DOHH2 (cell line): Measurements from ENCODE around the gene GALR2.

ENCODE experiments used
- EZH2phosphoT487 ChIP-seq: fragments of 200-600 bp; sonication (generic); IDR thresholded peaks from 2 replicates; pipeline ENCODE4 v1.6.1; 2017; ENCODE audit warnings: borderline replicate concordance, mild to moderate bottlenecking, antibody characterized with exemption, low read length, moderate library complexity, mixed read lengths
- TF ChIP-seq, protein P1 (sequence below): fragments of 200-600 bp; sonication (generic); IDR thresholded peaks from one replicate; pipeline ENCODE4 v1.5.1; 2014; ENCODE audit warnings: antibody characterized with exemption, mild to moderate bottlenecking, low read depth, low read length; ENCODE audit not compliant: poor library complexity, severe bottlenecking

DNA sequence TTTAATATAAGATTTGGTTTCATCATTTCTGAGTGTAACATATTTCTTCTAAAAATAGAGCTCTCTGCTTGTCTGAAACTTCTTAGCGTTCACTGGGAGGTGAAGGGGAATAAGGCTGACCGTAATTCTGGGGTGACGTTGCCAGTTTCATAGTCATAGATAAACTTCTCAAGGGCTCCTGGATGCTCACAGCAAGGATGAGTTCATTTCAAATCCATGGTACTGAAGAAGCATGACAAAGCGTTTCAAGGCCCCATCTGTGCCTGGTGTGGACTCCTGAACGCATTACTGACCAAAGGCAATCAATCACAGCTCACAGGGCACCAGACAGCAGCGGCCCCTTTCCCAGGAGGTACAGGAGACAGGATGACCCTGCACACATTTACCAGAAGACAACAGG, 35.5 kb upstream of the GALR2 start:
- TF ChIP-seq, protein P1, sequence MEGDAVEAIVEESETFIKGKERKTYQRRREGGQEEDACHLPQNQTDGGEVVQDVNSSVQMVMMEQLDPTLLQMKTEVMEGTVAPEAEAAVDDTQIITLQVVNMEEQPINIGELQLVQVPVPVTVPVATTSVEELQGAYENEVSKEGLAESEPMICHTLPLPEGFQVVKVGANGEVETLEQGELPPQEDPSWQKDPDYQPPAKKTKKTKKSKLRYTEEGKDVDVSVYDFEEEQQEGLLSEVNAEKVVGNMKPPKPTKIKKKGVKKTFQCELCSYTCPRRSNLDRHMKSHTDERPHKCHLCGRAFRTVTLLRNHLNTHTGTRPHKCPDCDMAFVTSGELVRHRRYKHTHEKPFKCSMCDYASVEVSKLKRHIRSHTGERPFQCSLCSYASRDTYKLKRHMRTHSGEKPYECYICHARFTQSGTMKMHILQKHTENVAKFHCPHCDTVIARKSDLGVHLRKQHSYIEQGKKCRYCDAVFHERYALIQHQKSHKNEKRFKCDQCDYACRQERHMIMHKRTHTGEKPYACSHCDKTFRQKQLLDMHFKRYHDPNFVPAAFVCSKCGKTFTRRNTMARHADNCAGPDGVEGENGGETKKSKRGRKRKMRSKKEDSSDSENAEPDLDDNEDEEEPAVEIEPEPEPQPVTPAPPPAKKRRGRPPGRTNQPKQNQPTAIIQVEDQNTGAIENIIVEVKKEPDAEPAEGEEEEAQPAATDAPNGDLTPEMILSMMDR = no peak
- TF ChIP-seq EZH2phosphoT487 = no peak
